Hepatocyte (in vitro differentiated cells): ENCODE results near the gene ABHD3.
"Not testable (repeated sequence)": the region's sequence is repeated elsewhere in the genome, so short reads cannot be mapped to it uniquely, and the experiment has no call there.

ENCODE experiments used
- EZH2 ChIP-seq: fragments of 200-600 bp; sonication (generic); IDR thresholded peaks from 2 replicates; pipeline ENCODE4 v1.6.1; 2016; ENCODE audit warnings: antibody characterized with exemption, mild to moderate bottlenecking, borderline replicate concordance
- TF ChIP-seq, protein P1 (sequence below): fragments of 200-600 bp; sonication (generic); IDR thresholded peaks from 2 replicates; pipeline ENCODE4 v1.5.1; 2016; ENCODE audit warnings: antibody characterized with exemption, mild to moderate bottlenecking; ENCODE audit not compliant: poor library complexity

DNA sequence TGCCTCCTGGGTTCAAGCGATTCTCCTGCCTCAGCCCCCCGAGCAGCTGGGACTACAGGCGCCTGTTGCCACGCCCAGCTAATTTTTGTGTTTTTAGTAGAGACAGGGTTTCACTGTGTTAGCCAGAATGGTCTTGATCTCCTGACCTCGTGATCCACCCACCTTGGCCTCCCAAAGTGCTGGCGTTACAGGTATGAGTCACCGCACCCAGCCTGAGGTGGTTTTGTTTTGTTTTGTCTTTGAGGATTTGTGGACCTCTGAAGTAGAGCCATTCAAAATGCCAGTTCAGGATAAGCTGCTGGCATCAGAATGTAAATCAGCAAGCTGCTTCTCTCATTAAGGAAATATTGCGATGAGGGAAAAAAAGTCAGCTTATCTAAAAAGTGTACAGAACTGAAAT, 29.2 kb downstream of the ABHD3 start:
- TF ChIP-seq, protein P1, sequence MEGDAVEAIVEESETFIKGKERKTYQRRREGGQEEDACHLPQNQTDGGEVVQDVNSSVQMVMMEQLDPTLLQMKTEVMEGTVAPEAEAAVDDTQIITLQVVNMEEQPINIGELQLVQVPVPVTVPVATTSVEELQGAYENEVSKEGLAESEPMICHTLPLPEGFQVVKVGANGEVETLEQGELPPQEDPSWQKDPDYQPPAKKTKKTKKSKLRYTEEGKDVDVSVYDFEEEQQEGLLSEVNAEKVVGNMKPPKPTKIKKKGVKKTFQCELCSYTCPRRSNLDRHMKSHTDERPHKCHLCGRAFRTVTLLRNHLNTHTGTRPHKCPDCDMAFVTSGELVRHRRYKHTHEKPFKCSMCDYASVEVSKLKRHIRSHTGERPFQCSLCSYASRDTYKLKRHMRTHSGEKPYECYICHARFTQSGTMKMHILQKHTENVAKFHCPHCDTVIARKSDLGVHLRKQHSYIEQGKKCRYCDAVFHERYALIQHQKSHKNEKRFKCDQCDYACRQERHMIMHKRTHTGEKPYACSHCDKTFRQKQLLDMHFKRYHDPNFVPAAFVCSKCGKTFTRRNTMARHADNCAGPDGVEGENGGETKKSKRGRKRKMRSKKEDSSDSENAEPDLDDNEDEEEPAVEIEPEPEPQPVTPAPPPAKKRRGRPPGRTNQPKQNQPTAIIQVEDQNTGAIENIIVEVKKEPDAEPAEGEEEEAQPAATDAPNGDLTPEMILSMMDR: not testable (repeated sequence)
- TF ChIP-seq EZH2: not testable (repeated sequence)
